ENCODE measurements around the gene FHIT. TPM values are rescaled to one million over a fixed set of nuclear protein-coding genes. Genes with fewer than 3 reads are reported as not detected.

FHIT gene
- total and polyA plus RNA-seq, 2 of the 4 experiments (the other 2 are of a cell fraction) = 0.07 TPM; not detected in 1

DNA sequence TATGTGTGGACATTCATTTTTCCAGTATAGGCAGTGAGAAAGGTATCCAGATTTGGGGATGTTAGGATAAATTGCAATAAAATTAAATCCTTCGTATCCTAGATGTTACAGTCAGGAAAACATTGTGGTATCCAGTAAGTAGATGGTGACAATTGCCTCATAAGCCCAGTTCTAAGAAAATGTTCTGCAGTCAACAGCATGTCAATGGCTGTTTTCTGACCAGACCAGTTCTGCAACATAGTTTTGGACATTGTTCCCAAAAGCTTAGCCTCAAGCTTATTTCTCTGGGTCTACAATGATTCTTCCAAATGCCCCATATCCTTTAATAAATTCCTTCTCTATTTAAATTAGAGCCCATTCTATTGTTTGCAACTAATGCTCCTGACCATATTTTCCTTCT lies 480.7 kb downstream of the FHIT start:
- Histone ChIP-seq H2BK5ac (ENCODE audit: low read depth, low read length, poor library complexity, severe bottlenecking) (no peak overlapping the region), H4K91ac (ENCODE audit: insufficient read depth, low read depth, low read length) (no peak overlapping the region), H4K5ac (ENCODE audit: low read depth, low read length) (no peak overlapping the region), H2BK120ac (ENCODE audit: low read depth, low read length) (no peak overlapping the region), H3K9me1 (ENCODE audit: insufficient read depth, low read length) (no peaks in the 10 kb centered on the region), H2BK20ac (ENCODE audit: low read depth, low read length) (no peak overlapping the region), H2AK9ac (replicated peaks; ENCODE audit: low read depth, low read length, poor library complexity) (no peak overlapping the region), H3K18ac (ENCODE audit: low read depth, low read length) (no peak overlapping the region), H2AK5ac (ENCODE audit: low read depth, low read length) (no peak overlapping the region), H4K8ac (ENCODE audit: low read depth in 2 of 2, low read length in 2 of 2) (no peak overlapping the region), H2BK15ac (ENCODE audit: low read depth, low read length) (no peak overlapping the region), H2AFZ (replicated peaks; ENCODE audit: low read length, poor library complexity) (no peak overlapping the region), H3K79me1 (ENCODE audit: low read depth in 1 of 2, low read length in 2 of 2) (no peaks in the 10 kb centered on the region), H3K4me2 (ENCODE audit: low read depth, low read length) (no peak overlapping the region), H4K20me1 (ENCODE audit: insufficient read depth, low read length) (no peaks in the 10 kb centered on the region), H3K4me1 (ENCODE audit: control insufficient read depth, insufficient read depth, low read length) (no peaks in the 10 kb centered on the region), H3K14ac (replicated peaks; ENCODE audit: low read depth, low read length) (no peak overlapping the region), H3K27me3 (ENCODE audit: control insufficient read depth, insufficient read depth, low read length) (no peaks in the 10 kb centered on the region), H3K27ac (ENCODE audit: insufficient read depth, low read length) (no peak overlapping the region), H3K9me3 (ENCODE audit: control insufficient read depth, insufficient read depth, low read length) (peaks cover 5% of the 10 kb centered on the region; the same call in 1 of the 2 replicates), H3K4ac (ENCODE audit: low read depth, low read length) (no peak overlapping the region), H3K56ac (ENCODE audit: extremely low read depth, insufficient read depth, low read length) (no peak overlapping the region), H3K36me3 (ENCODE audit: control insufficient read depth, insufficient read depth, low read length) (no peaks in the 10 kb centered on the region), H3K23ac (ENCODE audit: low read depth, low read length) (no peak overlapping the region), H3K4me3 (ENCODE audit: insufficient read depth, low read depth, low read length) (no peak overlapping the region), H3K9ac (ENCODE audit: low read depth, low read length) (no peak overlapping the region)
- no peak for DNase-seq
- ChIA-PET CTCF (no interaction called here), POLR2A (ENCODE audit: unreplicated experiment) (no interaction called here)
- intact Hi-C loops (cut with micrococcal nuclease) (no loop called here), in situ Hi-C loops (cut with MboI; ENCODE audit: low sequenced_read_pairs) (no loop called here), dilution Hi-C loops (cut with HindIII; ENCODE audit: low sequenced_read_pairs, unreplicated experiment) (no loop called here)
- no peak for TF ChIP-seq RAD21 (IDR thresholded peaks at IDR 0.05; ENCODE audit: low read length)
- WGBS, 2 experiments (ENCODE audit: extremely low coverage in 2 of 2, insufficient read length in 1 of 2) = 60% methylated on average over 1 of the region's 1 CpG; no CpG with 5 or more reads in 1 of the 2 experiments
- BruUV-seq (replicated peaks) = no TSS peak
- ATAC-seq (ENCODE audit: low read depth) = no peak
